H54 (cell line): ENCODE results near the gene RYR2.

Experiments used
- DNase-seq: peaks from one replicate; pipeline ENCODE4 v3.0.0; 2011; ENCODE audit warnings: low spot score, mixed read lengths; ENCODE audit not compliant: insufficient read length
- FAIRE-seq: peaks from 3 replicates; lab custom pipeline; 2011; peaks lifted over from hg19 to GRCh38; lab: Jason Lieb, UNC
- POLR2A ChIP-seq: IDR thresholded peaks from 2 replicates; pipeline ENCODE4 v1.6.1; 2011; ENCODE audit warnings: low read depth, mild to moderate bottlenecking, low read length

Gene RYR2

GRCh38 chr1:237227476-237227875 is 185.5 kb downstream of the RYR2 start:
- DNase-seq, result no peak
- TF ChIP-seq POLR2A, result no peak
- FAIRE-seq, result no peak

DNA sequence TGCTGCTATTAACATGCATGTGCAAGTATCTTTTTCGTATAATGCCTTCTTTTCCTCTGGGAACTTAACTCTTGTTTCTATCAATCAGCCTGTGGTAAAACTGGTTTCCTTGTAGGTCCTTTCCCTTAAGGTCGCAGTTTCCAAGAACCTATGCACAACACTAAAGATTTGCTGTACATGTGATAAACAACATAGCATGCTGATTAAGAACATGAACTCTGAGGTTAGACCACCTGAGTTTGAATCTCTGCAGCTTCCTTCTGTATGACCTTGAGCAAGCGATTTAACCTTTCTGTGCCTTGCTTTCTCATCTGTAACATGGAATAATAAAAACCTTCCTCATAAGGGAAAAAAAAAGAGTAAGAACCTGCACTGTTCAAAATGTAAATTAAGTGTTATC is 186.4 kb downstream of the RYR2 start:
- FAIRE-seq (no peak), DNase-seq (no peak)
- TF ChIP-seq POLR2A, result no peak

DNA sequence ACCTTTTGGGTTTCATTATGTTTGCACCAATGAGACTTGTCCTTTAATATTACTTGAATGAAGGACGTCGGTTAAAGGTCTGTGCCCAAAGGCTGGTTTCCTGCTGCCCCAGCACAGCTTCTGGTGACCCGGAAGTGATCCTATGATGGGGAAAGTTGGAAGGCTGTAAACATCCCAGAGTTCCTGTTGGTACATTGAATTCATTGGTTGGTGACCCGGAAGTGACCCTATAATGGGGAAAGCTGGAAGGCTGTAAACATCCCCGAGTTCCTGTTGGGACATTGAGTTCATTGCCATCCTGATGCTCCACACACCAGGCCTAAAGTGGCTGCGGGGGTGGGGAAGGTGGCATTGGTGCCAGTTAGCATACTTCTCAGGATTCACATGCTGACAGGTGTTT is 187.3 kb downstream of the RYR2 start:
- FAIRE-seq (no peak), DNase-seq (no peak)
- no peak for TF ChIP-seq POLR2A

- DNase-seq, result no peak
- TF ChIP-seq POLR2A, result no peak
- FAIRE-seq, result no peak
These were observed 190.5 kb downstream of the RYR2 start for GRCh38 chr1:237232501-237232900.

DNA sequence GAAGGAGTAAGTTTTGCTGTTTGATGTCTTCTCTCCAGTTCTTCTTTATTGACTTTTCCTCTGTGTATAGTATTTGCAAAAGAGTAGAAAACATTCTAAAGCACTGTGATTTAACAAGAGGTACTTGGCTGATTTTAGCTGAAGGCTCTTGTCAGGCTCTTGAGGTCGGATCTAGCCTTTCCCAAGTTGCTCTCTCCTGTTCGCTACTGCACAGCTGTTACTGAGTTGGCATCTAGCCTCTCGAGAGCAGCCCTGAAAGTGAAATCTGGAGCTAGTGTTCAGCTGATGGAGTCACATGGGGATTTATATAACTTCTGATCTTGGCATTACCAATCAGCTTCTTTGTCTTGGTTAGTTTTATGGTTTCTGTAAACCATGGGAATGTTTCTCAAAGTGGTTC is 193.1 kb downstream of the RYR2 start:
- DNase-seq, result no peak

DNA sequence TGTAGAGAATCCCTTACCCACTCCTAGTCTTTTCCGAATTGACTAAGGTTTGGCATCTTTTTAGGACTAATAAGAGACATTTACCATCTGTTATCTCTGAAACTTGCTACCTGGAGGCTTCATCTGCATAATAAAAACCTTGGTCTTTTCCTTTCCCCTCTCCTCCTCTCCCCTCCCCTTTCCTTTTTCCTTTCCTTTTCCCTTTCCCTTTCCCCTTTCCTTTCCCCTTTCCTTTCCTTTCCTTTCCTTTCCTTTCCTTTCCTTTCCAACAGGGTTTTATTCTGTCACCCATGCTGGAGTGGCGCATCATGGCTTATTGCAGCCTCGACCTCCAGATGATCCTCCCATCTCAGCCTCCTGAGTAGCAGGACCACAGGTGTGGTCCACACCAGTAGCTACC is 195.7 kb downstream of the RYR2 start:
- no peak for FAIRE-seq
- TF ChIP-seq POLR2A, result no peak
- no peak for DNase-seq

More for the DNA sequence above, 193.1 kb downstream of the RYR2 start:
- TF ChIP-seq POLR2A, result no peak
- FAIRE-seq, result no peak

DNA sequence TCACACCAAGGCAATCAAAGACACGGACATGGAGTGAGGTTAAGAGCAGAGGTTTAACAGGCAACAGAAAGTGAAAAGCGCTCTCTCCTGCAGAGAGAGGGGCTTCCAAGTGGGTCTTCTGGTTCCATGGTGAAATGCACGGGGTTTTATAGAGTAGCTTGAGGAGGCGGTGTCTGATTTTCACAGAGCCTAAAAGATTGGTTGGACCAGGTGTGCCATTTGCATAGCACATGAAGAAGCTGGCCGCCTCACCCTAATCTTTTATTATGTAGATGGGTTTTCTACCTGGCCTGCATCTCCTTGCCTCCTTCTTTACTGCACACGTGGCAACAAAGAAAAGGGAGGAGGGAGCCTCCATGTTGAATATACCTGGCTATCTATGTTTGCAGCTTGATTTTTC is 197.3 kb downstream of the RYR2 start:
- no peak for FAIRE-seq
- TF ChIP-seq POLR2A, result no peak
- DNase-seq, result no peak

GRCh38 chr1:237241038-237241437 is 199.1 kb downstream of the RYR2 start:
- DNase-seq, result no peak
- no peak for FAIRE-seq
- no peak for TF ChIP-seq POLR2A

DNA sequence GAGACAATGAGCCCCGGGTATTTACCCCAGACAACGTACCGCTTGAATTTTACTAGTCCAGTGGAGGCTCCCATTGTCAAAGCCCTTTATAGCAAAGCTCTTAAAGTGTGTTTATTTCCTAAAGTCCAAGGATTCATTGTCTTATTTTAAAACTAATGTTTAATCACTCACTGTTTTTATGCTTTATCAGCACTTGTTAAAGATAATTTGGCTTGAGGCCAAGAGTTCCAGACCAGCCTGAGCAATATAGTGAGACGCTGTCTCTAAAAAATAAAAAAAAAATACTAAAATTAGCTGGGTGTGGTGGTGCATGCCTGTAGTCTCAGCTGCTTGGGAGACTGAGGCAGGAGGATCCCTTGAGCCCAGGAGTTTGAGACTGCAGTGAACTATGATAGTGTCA is 202.8 kb downstream of the RYR2 start:
- FAIRE-seq, result no peak
- no peak for TF ChIP-seq POLR2A
- no peak for DNase-seq

GRCh38 chr1:237247442-237247841 is 205.5 kb downstream of the RYR2 start:
- DNase-seq (no peak), FAIRE-seq (no peak)
- TF ChIP-seq POLR2A, result no peak

DNA sequence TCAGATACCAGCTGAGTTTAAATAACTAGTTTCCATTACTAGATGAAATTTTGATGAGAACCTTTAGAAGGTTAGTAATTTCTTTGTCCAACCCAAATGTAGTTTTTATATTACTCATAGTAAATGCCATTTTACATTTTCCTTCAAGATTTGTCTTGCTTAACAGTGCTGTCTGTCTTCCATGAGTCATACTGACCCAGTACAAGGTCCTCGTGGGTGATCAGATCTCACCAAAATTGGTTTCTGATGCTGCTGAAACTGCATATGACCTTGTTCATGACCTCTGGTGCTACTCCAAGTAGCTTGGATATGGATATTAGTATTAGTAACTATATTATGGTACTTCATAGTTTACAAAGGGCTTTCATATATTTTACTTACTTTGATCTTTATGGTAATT is 207.1 kb downstream of the RYR2 start:
- FAIRE-seq, result no peak
- no peak for TF ChIP-seq POLR2A

GRCh38 chr1:237250055-237250454 is 208.1 kb downstream of the RYR2 start:
- no peak for DNase-seq
- no peak for FAIRE-seq
- TF ChIP-seq POLR2A, result no peak

More for the DNA sequence above, 207.1 kb downstream of the RYR2 start:
- DNase-seq, result no peak

DNA sequence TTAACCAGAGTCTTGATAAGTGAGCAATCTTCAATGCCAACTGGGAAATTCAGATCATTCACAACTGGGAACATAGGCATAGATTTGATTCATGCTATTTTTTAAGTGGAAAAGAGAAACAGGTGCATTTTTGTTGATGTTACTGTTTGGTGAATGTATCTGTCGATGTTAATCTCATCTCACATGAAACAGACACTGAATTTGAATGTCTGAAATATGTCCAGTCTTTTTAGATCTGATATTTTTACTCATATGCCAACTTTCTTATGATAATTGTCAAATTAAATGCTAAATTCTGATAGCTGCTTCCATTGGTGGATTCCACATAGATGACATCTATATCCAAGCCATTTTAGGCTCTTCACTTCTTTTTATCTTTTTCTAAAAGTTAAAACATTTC is 213.1 kb downstream of the RYR2 start:
- FAIRE-seq (no peak), DNase-seq (no peak)
- TF ChIP-seq POLR2A, result no peak

- no peak for DNase-seq
- FAIRE-seq, result no peak
- no peak for TF ChIP-seq POLR2A
These were observed 216.9 kb downstream of the RYR2 start for GRCh38 chr1:237258871-237259270.

GRCh38 chr1:237261198-237261597 is 219.2 kb downstream of the RYR2 start:
- no peak for DNase-seq
- no peak for TF ChIP-seq POLR2A
- no peak for FAIRE-seq

DNA sequence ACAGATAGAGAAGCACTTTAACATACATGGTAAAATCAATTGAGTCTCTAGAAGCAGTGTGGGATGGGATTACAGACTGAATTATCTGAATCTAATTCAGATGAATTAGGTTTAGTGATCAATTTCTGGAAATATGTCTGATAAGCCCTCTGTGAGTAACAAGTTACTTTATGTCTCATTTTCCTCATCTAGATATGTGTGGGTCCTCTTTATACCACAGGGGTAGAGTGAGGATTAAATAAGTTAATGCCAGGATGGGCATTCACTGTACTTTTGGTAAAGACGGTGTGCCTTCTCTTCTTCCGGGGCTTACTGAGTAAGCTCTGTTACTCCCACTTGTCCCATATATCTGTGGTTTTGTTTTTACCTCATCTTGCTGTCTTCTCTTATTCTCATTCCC is 225.8 kb downstream of the RYR2 start:
- FAIRE-seq (no peak), DNase-seq (no peak)
- no peak for TF ChIP-seq POLR2A
